Measurements from ENCODE around the gene CACNA2D3. TPM values are rescaled to one million over a fixed set of nuclear protein-coding genes. Genes with fewer than 3 reads are reported as not detected.

Gene CACNA2D3
- total and polyA plus RNA-seq, 4 donors = 0.06 to 0.37 (median 0.08) TPM; not detected in 1

DNA sequence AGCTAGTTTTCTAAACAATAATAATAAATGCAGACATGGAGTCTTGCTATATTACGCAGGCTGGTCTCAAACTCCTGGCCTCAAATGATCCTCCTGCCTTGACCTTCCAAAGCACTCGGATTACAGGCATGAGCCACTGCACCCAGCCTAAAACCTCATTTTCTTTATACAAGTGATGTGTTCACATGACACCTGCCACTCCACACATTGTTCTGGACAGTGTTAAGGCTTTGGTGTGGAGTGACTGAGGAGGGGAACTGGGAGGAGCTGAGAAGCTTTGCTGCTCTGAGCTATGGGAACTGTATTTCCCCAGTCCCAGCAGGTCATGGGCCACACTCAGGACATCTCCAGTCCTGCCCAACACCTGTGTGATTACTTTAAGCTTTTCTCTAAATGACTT lies 425.5 kb downstream of the CACNA2D3 start:
- peaks cover 0 to 2% (median 0%) of the 10 kb centered on the region in 4 donors for H3K27me3 ChIP-seq (ENCODE audit: control insufficient read depth in 4 of 4, insufficient read depth in 4 of 4, low read length in 3 of 4)
- H3K36me3 ChIP-seq (ENCODE audit: control insufficient read depth in 4 of 4, insufficient read depth in 3 of 4, low read depth in 1 of 4, low read length in 3 of 4) = no peaks in the 10 kb centered on the region
- H3K4me3 ChIP-seq (ENCODE audit: low read depth in 1 of 3, low read length in 3 of 3) = no peak overlapping the region
- no peak overlapping the region for H3K27ac ChIP-seq (ENCODE audit: low read depth in 1 of 2, low read length in 2 of 2)
- DNase-seq (ENCODE audit: low spot score) = no peak
- 84% methylated on average over 2 of the region's 2 CpGs for WGBS
- no peak overlapping the region for H3K9ac ChIP-seq (ENCODE audit: low read depth in 1 of 2, low read length in 2 of 2)
- no peaks in the 10 kb centered on the region for H3K4me1 ChIP-seq (ENCODE audit: control insufficient read depth in 4 of 4, insufficient read depth in 4 of 4, low read length in 3 of 4)
- TF ChIP-seq YY1 (IDR thresholded peaks at IDR 0.05) (no peak), TAF1 (conservative IDR thresholded peaks at IDR 0.05) (no peak), FOXA1 (IDR thresholded peaks at IDR 0.05) (no peak), HNF4G (IDR thresholded peaks at IDR 0.05) (no peak), MAX (IDR thresholded peaks at IDR 0.05) (no peak), RAD21 (IDR thresholded peaks at IDR 0.05) (no peak), REST (IDR thresholded peaks at IDR 0.05) (no peak), RXRA (IDR thresholded peaks at IDR 0.05) (no peak), GABPA (IDR thresholded peaks at IDR 0.05 in 1 of 2, conservative IDR thresholded peaks at IDR 0.05 in 1 of 2) (no peak), JUND (IDR thresholded peaks at IDR 0.05) (no peak), ATF3 (IDR thresholded peaks at IDR 0.05) (no peak), SP1 (IDR thresholded peaks at IDR 0.05) (no peak)
- TF ChIP-seq, protein P1, sequence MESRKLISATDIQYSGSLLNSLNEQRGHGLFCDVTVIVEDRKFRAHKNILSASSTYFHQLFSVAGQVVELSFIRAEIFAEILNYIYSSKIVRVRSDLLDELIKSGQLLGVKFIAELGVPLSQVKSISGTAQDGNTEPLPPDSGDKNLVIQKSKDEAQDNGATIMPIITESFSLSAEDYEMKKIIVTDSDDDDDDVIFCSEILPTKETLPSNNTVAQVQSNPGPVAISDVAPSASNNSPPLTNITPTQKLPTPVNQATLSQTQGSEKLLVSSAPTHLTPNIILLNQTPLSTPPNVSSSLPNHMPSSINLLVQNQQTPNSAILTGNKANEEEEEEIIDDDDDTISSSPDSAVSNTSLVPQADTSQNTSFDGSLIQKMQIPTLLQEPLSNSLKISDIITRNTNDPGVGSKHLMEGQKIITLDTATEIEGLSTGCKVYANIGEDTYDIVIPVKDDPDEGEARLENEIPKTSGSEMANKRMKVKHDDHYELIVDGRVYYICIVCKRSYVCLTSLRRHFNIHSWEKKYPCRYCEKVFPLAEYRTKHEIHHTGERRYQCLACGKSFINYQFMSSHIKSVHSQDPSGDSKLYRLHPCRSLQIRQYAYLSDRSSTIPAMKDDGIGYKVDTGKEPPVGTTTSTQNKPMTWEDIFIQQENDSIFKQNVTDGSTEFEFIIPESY (IDR thresholded peaks at IDR 0.05) = no peak
- TF ChIP-seq, protein P2, sequence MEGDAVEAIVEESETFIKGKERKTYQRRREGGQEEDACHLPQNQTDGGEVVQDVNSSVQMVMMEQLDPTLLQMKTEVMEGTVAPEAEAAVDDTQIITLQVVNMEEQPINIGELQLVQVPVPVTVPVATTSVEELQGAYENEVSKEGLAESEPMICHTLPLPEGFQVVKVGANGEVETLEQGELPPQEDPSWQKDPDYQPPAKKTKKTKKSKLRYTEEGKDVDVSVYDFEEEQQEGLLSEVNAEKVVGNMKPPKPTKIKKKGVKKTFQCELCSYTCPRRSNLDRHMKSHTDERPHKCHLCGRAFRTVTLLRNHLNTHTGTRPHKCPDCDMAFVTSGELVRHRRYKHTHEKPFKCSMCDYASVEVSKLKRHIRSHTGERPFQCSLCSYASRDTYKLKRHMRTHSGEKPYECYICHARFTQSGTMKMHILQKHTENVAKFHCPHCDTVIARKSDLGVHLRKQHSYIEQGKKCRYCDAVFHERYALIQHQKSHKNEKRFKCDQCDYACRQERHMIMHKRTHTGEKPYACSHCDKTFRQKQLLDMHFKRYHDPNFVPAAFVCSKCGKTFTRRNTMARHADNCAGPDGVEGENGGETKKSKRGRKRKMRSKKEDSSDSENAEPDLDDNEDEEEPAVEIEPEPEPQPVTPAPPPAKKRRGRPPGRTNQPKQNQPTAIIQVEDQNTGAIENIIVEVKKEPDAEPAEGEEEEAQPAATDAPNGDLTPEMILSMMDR (IDR thresholded peaks at IDR 0.05; ENCODE audit: low read depth, low read length, missing input control) = no peak
- H3K9me3 ChIP-seq (ENCODE audit: control insufficient read depth in 4 of 4, low read length in 3 of 4) = no peaks in the 10 kb centered on the region

DNA sequence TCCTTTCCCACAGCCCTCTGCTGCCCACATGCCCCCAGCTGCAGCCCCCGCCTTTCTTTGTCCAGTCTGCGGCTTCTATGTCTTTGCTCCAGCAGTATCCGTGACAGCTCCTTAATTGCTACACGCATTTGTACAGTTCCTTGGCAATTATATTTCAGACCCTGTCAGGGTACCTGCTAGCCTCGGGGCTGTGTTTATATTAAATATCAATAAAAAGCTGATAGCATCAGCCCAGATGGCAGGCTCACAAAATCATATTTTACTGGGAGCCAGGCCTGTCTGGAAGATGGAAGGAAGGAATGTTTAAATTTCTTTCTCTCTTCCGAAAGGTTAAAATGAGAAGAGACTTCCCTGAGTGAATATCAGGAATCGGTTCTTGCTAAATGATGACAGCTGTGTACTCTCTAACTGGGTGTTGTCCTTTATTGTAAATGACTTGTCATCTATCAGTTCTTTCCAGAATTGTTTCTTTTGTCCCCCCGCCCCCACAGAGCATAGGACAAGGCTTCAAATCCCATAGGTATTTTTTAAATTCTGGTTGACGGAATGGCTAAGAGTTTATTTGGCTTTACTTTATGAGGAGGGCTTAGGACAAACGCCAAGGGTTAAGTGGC lies 427.4 kb downstream of the CACNA2D3 start:
- H3K9me3 ChIP-seq (ENCODE audit: control insufficient read depth in 4 of 4, low read length in 3 of 4) = no peaks in the 10 kb centered on the region
- H3K4me3 ChIP-seq (ENCODE audit: low read depth in 1 of 3, low read length in 3 of 3) = no peak overlapping the region
- H3K27me3 ChIP-seq (ENCODE audit: control insufficient read depth in 4 of 4, insufficient read depth in 4 of 4, low read length in 3 of 4) = peaks cover 0 to 2% (median 0%) of the 10 kb centered on the region in 4 donors
- H3K4me1 ChIP-seq (ENCODE audit: control insufficient read depth in 4 of 4, insufficient read depth in 4 of 4, low read length in 3 of 4) = no peaks in the 10 kb centered on the region
- no peaks in the 10 kb centered on the region for H3K36me3 ChIP-seq (ENCODE audit: control insufficient read depth in 4 of 4, insufficient read depth in 3 of 4, low read depth in 1 of 4, low read length in 3 of 4)
- H3K9ac ChIP-seq (ENCODE audit: low read depth in 1 of 2, low read length in 2 of 2) = no peak overlapping the region
- H3K27ac ChIP-seq (ENCODE audit: low read depth in 1 of 2, low read length in 2 of 2) = no peak overlapping the region
- 85% methylated on average over 10 of the region's 10 CpGs for WGBS
- no peak for DNase-seq (ENCODE audit: low spot score)
- TF ChIP-seq EGR1 (IDR thresholded peaks at IDR 0.05; ENCODE audit: low read depth in 2 of 2) = no peak
- TF ChIP-seq ATF3 (IDR thresholded peaks at IDR 0.05) = no peak
- no peak for TF ChIP-seq GABPA (IDR thresholded peaks at IDR 0.05 in 1 of 2, conservative IDR thresholded peaks at IDR 0.05 in 1 of 2)
- no peak for TF ChIP-seq HNF4A (conservative IDR thresholded peaks at IDR 0.05)
- no peak for TF ChIP-seq JUND (IDR thresholded peaks at IDR 0.05)
- no peak for TF ChIP-seq RAD21 (IDR thresholded peaks at IDR 0.05)
- TF ChIP-seq FOXA1 (IDR thresholded peaks at IDR 0.05) = no peak
- TF ChIP-seq YY1 (IDR thresholded peaks at IDR 0.05) = no peak
- no peak for TF ChIP-seq TAF1 (conservative IDR thresholded peaks at IDR 0.05)
- TF ChIP-seq HNF4G (IDR thresholded peaks at IDR 0.05) = no peak
- TF ChIP-seq RXRA (IDR thresholded peaks at IDR 0.05) = no peak
- TF ChIP-seq, protein P2 (IDR thresholded peaks at IDR 0.05; ENCODE audit: low read depth, low read length, missing input control) = no peak
- TF ChIP-seq FOXA2 (IDR thresholded peaks at IDR 0.05) = no peak
- no peak for TF ChIP-seq SP1 (IDR thresholded peaks at IDR 0.05)
- TF ChIP-seq, protein P1 (IDR thresholded peaks at IDR 0.05) = no peak
